HG02981 (cell line): ENCODE data around the gene KRT77.

ENCODE experiments used
- ATAC-seq: cut with Tn5 transposase; IDR thresholded peaks from one replicate; pipeline ENCODE4 v1.9.1; 2021; ENCODE audit warnings: mild to moderate bottlenecking, moderate library complexity; ENCODE audit not compliant: unreplicated experiment

The KRT77 gene

GRCh38 chr12:52693261-52693660 lies 10.1 kb downstream of the KRT77 start:
- ATAC-seq = no peak

GRCh38 chr12:52692254-52692653 lies 11.1 kb downstream of the KRT77 start:
- no peak for ATAC-seq

GRCh38 chr12:52691841-52692150 lies 11.5 kb downstream of the KRT77 start:
- no peak for ATAC-seq

GRCh38 chr12:52691076-52691840 lies 12.1 kb downstream of the KRT77 start:
- ATAC-seq = no peak

GRCh38 chr12:52690351-52691075 lies 12.8 kb downstream of the KRT77 start:
- ATAC-seq = no peak

GRCh38 chr12:52689936-52690335 lies 13.4 kb downstream of the KRT77 start:
- ATAC-seq = no peak

GRCh38 chr12:52689239-52689638 lies 14.1 kb downstream of the KRT77 start:
- no peak for ATAC-seq

GRCh38 chr12:52688481-52688880 lies 14.8 kb downstream of the KRT77 start:
- ATAC-seq = no peak

- ATAC-seq = no peak
Observed at GRCh38 chr12:52687497-52688385, 15.6 kb downstream of the KRT77 start.

- no peak for ATAC-seq
Observed at GRCh38 chr12:52686756-52687487, 16.4 kb downstream of the KRT77 start.

GRCh38 chr12:52686063-52686462 lies 17.3 kb downstream of the KRT77 start:
- no peak for ATAC-seq

- no peak for ATAC-seq
Observed at GRCh38 chr12:52685406-52685890, 17.9 kb downstream of the KRT77 start.

GRCh38 chr12:52684431-52684830 lies 18.9 kb downstream of the KRT77 start:
- no peak for ATAC-seq

GRCh38 chr12:52683575-52684300 lies 19.6 kb downstream of the KRT77 start:
- no peak for ATAC-seq

GRCh38 chr12:52682938-52683574 lies 20.3 kb downstream of the KRT77 start:
- ATAC-seq = no peak

- no peak for ATAC-seq
Observed at GRCh38 chr12:52682381-52682660, 21.0 kb downstream of the KRT77 start.

GRCh38 chr12:52681526-52682380 lies 21.6 kb downstream of the KRT77 start:
- no peak for ATAC-seq

- ATAC-seq = no peak
Observed at GRCh38 chr12:52680363-52680762, 23.0 kb downstream of the KRT77 start, which contains the start of gene KRT1. TSS of gene KRT1 (minus strand) at chr12:52680407. CDS start at chr12:52680348, 59 bp downstream.

GRCh38 chr12:52679875-52680274 lies 23.4 kb downstream of the KRT77 start:
- no peak for ATAC-seq
